DND-41 (cell line): ENCODE data around the gene ZNF343.

Experiments
- CTCF ChIP-seq: IDR thresholded peaks from 2 replicates; pipeline ENCODE4 v1.5.1; 2012; ENCODE audit warnings: borderline replicate concordance, low read length, moderate library complexity, mild to moderate bottlenecking; ENCODE audit not compliant: poor library complexity, severe bottlenecking; ENCODE audit errors: extremely low read depth
- EZH2 ChIP-seq: IDR thresholded peaks from 3 replicates; pipeline ENCODE4 v1.6.1; 2012; ENCODE audit warnings: borderline replicate concordance, low read depth, mild to moderate bottlenecking, moderate library complexity, low read length, inconsistent platforms; ENCODE audit not compliant: severe bottlenecking

DNA sequence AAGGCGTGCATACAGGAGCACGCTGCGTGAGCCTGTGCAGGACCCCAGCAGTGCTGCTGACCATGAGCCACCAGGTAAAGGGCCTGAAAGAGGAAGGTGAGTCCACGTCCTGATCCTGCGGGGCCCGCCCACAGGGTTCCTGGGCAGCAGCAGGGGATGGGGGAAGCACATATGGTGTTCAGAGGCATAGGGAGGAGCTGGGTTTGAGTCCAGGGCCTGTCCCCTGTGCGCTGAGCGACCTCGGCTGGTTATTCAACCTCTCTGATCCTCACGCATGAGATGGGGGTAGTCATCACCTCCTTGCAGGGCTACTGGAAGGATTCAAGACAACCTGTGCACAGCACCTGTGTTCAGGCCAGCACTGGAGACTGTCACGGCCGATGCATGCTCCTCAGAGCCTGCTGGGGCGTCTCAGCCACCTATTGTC is 27.9 kb upstream of the ZNF343 start, which contains the start of gene TMC2:
- TF ChIP-seq CTCF (no peak), EZH2 (no peak)
